A549 (cell line): ENCODE results near the gene ADGRA3.

ENCODE experiments used
- BHLHE40 ChIP-seq: IDR thresholded peaks from 2 replicates; pipeline ENCODE4 v1.6.1; 2012; ENCODE audit warnings: low read depth, low read length, inconsistent platforms
- CEBPB ChIP-seq, 2 experiments: fragments of >200 bp in 1 of 2; sonication (Bioruptor Twin) in 1 of 2; formaldehyde crosslinking in 1 of 2; IDR thresholded peaks; 2 replicates each; pipeline ENCODE4 v1.6.1; 2012 to 2016
- CHD4 ChIP-seq: fragments of 200-600 bp; sonication (generic); IDR thresholded peaks from 2 replicates; pipeline ENCODE4 v1.6.1; 2016; ENCODE audit warnings: antibody characterized with exemption, mild to moderate bottlenecking, borderline replicate concordance
- CTCF ChIP-seq: fragments of >200 bp; sonication (Bioruptor Twin); formaldehyde crosslinking; IDR thresholded peaks from 3 replicates; pipeline ENCODE4 v1.5.1; 2016
- EP300 ChIP-seq, 2 experiments: fragments of >200 bp; sonication (Bioruptor Twin); formaldehyde crosslinking; IDR thresholded peaks; 2 replicates in 1 of 2; 3 replicates in 1 of 2; pipeline ENCODE4 v1.6.1; 2016 to 2017
- HDAC2 ChIP-seq: fragments of 200-600 bp; sonication (generic); IDR thresholded peaks from 2 replicates; pipeline ENCODE4 v1.6.1; 2016
- KDM1A ChIP-seq: fragments of 200-600 bp; sonication (generic); IDR thresholded peaks from 2 replicates; pipeline ENCODE4 v1.6.1; 2016; ENCODE audit warnings: low read depth, mild to moderate bottlenecking
- KDM5A ChIP-seq: fragments of 200-600 bp; sonication (generic); IDR thresholded peaks from 2 replicates; pipeline ENCODE4 v1.6.1; 2016; ENCODE audit warnings: antibody characterized with exemption, mild to moderate bottlenecking
- MAZ ChIP-seq: fragments of 150-350 bp; IDR thresholded peaks from 2 replicates; pipeline ENCODE4 v1.6.1; 2014; ENCODE audit warnings: antibody characterized with exemption, low read depth, low read length, borderline replicate concordance
- POLR2A ChIP-seq: IDR thresholded peaks from 2 replicates; pipeline ENCODE4 v1.6.1; 2012; ENCODE audit warnings: mild to moderate bottlenecking, low read length
- RARB ChIP-seq: fragments of 250-450 bp; sonication (Bioruptor Pico); IDR thresholded peaks from 2 replicates; pipeline ENCODE4 v1.8.0; 2021; ENCODE audit warnings: mild to moderate bottlenecking, moderate library complexity
- RFX5 ChIP-seq: fragments of 450-650 bp; IDR thresholded peaks from 2 replicates; pipeline ENCODE4 v1.7.1; 2014; ENCODE audit warnings: antibody characterized with exemption, mild to moderate bottlenecking, moderate library complexity
- TF ChIP-seq, protein P1 (sequence below): fragments of 200-600 bp; sonication (generic); IDR thresholded peaks from 2 replicates; pipeline ENCODE4 v1.6.1; 2016; ENCODE audit warnings: antibody characterized with exemption, mild to moderate bottlenecking, moderate library complexity

DNA sequence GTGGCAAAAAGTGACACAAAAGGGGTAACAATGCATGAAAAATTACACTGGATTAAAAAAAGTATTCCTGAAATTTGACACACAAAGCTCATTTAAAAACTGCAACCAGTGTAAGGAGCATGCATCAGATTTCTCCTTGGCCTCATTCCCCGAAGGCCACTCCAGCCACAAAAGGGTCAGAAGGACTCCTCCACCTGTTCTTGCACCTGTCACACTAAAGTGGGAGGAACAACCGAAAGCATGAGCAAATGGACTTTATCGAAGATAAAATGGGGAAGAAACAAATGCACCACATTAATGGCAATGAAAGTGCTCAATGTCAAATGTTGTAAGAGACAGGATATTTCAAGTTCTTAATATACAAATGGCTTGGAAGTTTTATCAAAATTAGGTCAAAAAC, 88.2 kb downstream of the ADGRA3 start:
- TF ChIP-seq CTCF: no peak
- TF ChIP-seq EP300 (IDR thresholded peaks at IDR 0.05): no peak
- no peak for TF ChIP-seq POLR2A
- TF ChIP-seq CEBPB (IDR thresholded peaks at IDR 0.05): no peak
- TF ChIP-seq HDAC2: no peak
- no peak for TF ChIP-seq RARB (CRISPR knock-in tag)
- TF ChIP-seq RFX5: no peak
- no peak for TF ChIP-seq MAZ
- no peak for TF ChIP-seq CHD4
- no peak for TF ChIP-seq BHLHE40
- no peak for TF ChIP-seq KDM1A
- no peak for TF ChIP-seq KDM5A
- TF ChIP-seq, protein P1, sequence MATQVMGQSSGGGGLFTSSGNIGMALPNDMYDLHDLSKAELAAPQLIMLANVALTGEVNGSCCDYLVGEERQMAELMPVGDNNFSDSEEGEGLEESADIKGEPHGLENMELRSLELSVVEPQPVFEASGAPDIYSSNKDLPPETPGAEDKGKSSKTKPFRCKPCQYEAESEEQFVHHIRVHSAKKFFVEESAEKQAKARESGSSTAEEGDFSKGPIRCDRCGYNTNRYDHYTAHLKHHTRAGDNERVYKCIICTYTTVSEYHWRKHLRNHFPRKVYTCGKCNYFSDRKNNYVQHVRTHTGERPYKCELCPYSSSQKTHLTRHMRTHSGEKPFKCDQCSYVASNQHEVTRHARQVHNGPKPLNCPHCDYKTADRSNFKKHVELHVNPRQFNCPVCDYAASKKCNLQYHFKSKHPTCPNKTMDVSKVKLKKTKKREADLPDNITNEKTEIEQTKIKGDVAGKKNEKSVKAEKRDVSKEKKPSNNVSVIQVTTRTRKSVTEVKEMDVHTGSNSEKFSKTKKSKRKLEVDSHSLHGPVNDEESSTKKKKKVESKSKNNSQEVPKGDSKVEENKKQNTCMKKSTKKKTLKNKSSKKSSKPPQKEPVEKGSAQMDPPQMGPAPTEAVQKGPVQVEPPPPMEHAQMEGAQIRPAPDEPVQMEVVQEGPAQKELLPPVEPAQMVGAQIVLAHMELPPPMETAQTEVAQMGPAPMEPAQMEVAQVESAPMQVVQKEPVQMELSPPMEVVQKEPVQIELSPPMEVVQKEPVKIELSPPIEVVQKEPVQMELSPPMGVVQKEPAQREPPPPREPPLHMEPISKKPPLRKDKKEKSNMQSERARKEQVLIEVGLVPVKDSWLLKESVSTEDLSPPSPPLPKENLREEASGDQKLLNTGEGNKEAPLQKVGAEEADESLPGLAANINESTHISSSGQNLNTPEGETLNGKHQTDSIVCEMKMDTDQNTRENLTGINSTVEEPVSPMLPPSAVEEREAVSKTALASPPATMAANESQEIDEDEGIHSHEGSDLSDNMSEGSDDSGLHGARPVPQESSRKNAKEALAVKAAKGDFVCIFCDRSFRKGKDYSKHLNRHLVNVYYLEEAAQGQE: no peak
